HG03460 (cell line): ENCODE measurements around the gene CD244.
"Not testable (repeated sequence)": the region's sequence is repeated elsewhere in the genome, so short reads cannot be mapped to it uniquely, and the experiment has no call there.

Source experiments
- ATAC-seq: cut with Tn5 transposase; IDR thresholded peaks from one replicate; pipeline ENCODE4 v1.9.1; 2021; ENCODE audit not compliant: unreplicated experiment

The CD244 gene

DNA sequence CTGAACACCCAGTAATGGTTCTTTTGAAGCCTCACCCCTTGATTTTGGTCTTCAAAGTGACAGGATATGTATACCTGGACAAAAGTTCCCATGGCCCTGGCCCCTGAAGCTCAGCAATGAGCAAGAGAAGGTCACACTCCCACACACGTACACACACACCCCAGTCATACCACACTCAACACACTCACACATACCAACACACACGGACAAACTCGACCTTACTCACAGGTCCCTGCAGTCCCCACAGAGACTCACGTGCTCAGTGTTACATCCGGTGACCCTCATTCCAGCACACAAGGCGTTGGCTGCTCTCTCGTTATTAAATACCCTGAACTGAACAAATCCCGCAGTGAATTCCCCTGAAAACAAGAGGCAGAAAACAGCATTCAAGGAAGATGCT lies 16.4 kb upstream of the CD244 start:
- ATAC-seq: no peak

GRCh38 chr1:160877221-160877620 lies 14.5 kb upstream of the CD244 start:
- ATAC-seq: no peak

DNA sequence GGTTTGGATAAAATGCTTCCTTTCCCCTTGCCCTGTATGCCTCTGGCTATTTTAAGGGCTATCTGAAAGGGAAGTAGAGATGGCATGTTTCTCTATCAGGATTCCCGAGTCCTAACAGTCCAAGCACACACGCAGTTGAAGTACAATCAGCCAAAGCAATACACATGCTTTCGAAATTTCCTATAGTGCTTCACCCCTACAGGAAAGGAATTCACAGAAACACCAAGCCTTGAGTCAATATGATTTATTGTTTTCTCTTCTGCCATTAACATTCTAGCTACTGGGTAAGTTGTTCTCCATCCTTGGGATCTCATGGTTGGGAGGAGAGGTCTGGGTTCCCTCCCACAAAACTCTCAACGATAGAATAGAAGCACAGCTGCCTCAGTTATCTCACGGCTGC lies 13.6 kb upstream of the CD244 start:
- ATAC-seq: no peak

DNA sequence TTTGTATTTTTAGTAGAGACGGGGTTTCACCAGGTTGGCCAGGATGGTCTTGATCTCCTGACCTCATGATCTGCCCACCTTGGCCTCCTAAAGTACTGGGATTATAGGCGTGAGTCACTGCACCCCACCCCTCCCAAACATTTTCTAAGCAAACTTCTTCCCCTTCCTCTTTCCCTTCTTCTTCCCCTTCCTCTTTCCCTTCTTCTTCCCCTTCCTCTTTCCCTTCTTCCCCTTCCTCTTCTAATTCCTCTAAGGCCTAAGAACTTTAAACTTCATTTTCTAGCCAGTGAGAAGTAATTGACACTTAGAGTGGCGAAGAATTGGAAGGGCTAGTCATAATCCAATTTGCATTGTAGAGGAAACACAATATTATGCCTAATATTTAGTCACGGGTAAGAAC lies 12.9 kb upstream of the CD244 start:
- ATAC-seq: not testable (repeated sequence)

DNA sequence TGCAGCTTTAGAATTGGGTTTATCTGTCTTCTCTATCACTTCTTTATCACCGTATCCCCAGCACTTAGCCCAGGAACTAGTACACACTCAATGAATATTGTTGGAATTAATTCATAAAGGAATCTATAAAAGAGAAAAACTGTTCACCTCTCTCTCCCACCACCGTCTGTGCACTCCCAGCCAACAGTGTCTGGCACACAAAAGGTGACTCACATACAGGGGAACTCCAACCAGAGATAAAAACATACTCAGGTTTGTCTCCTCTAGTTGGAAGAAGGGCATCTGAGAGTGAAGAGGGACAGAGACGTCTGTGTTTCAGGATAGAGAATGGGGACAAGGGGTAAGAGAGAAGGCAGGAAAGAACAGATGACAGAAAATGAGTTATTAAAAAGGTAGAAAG lies 12.2 kb upstream of the CD244 start:
- ATAC-seq: no peak

DNA sequence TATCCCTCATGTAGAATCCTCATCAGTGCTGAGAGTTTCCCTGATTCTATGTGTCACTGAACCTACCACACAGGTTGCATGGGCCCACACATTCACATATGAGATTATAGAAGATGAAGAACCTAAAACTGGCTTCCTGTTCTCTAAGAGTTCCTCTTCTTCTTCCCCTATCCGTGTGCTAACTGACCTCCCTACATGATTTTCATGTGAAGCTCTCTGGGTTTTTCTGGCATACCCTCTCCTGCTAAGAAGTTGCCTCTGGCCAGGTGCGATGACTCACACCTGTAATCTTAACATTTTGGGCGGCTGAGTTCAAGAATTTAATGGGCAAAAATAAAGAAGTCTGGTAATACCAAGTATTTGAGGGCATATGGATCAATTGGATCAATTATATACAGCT lies 5.5 kb upstream of the CD244 start:
- ATAC-seq: no peak

DNA sequence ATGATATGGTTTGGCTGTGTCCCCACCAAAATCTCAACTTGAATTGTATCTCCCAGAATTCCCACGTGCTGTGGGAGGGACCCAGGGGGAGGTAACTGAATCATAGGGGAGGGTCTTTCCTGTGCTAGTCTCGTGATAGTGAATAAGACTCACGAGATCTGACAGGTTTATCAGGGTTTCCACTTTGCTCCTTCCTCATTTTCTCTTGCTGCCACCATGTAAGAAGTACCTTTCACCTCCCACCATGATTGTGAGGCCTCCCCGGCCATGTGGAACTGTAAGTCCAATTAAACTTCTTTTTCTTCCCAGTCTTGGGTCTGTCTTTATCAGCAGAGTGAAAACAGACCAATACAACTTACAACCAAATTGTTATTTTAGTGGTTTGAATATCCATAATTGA lies 5.0 kb upstream of the CD244 start:
- not testable (repeated sequence) for ATAC-seq

DNA sequence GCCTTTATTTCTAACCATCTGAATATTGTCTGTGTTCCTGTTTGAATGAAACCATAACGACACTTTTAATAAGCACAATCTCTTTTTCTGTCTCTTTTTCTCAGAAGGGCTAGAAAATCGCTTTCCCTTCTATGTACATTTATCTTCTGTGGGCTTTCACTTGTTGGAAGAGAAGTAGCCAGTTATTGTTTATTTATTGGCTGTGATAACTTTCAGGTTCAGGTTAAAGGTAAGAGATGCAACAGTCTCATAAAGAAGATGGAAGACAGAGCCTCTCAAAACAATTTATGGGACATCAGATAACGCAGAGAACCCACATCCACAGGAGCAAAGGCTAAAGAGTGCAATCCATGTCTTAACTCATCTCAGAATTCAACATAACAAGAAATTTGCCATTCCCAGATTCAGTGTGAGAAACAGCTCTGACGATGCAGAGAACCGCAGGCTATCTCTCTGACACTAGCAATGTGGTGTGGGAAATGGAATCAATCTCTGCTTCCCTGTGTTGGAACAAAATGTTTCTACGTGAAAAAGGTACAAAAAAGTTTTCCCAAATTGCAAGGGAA lies 4.1 kb upstream of the CD244 start:
- no peak for ATAC-seq

GRCh38 chr1:160866001-160866694 lies 3.5 kb upstream of the CD244 start:
- ATAC-seq: no peak

DNA sequence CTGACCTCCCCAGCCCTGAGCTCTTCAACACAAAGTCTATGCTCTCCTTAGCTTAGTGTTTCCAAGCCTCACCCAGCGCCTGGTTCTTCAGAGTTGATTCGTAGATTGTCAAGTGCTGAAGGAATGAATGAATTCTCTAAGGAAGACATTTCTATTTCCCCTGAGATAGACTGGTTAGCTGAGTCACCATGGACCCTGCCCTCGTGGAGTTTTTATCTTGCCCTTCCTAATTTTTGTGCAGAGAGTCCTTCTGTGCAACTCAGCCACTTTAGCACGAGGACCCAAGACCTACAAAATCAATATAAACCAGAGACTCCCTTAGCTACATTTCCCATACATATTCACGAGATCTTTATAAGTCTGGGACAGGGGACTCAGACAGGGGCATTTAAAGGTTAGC lies 2.6 kb upstream of the CD244 start:
- no peak for ATAC-seq

GRCh38 chr1:160864173-160864572 lies 1.5 kb upstream of the CD244 start:
- no peak for ATAC-seq

DNA sequence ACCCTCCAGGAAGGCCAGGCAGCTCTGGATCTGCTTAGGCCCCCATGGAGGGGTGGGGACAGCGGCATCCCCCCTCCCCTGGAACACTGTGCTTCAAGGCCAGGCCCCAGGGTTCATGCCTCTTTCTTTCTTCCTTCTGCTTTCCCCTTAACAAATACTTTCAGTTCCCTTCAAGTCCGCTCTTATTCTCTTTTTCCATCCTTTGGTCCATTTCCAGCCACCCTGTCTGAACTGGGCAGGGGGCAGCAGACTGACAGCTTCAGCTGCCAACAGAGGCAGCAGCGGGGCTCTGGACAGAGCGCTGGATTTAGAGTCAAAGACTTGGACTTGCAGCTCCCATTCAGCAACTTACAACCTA lies 1.1 kb upstream of the CD244 start:
- ATAC-seq: no peak

GRCh38 chr1:160863061-160863773 lies 530 bp upstream of the CD244 start:
- no peak for ATAC-seq

DNA sequence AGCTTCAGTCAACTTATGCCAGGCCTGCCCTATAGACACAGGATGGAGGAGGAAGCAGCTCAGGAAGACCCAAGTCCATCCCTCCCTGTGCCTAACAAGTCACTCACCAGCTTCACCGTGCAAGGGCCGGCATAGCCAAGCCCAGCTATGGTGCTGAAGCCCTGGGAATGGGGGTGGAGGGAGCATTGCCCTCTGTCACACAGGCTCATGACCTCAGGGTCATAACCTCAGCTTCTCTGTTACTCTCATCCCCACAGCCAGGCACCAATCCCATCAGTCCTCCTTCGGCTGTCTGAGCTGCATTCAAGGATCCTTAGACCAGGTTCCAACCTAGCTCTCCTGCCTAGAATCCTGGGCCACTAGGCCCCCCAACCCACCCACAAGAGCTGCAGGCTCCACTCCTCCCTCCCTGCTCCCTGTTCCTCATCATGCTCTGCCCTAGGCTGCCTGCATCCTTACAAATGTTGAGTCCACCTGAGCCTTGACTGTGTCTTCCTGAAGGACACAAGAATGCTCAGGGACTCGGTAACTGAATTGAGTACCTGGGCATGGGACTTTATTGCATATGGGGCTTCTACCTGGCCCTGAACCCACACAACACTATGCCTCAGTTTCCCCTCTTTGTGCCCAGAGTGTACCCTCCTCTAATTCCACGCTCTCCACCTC lies 1.7 kb downstream of the CD244 start:
- no peak for ATAC-seq

DNA sequence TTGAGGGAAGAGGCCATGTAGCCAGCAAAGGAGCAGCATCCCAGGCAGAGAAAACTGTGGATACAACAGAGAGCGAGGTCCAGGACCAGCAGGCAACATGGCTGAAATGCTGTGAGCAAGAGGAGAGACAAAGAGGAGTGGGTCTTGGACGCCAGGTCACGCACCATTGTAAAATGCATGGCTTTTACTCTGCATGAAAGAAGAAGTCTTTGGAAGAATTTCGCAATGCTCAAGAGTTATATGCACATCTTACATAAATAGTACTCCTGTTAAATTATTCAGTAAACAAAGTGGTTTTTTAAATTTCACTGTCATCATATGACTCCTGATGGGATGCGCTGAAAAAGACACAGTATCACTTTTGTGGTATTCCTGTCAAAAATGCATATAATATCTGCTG lies 3.5 kb downstream of the CD244 start:
- ATAC-seq: no peak

GRCh38 chr1:160858507-160858906 lies 4.2 kb downstream of the CD244 start:
- no peak for ATAC-seq

- no peak for ATAC-seq
Observed at GRCh38 chr1:160858097-160858496, 4.6 kb downstream of the CD244 start.

- peak; percentile 80 for ATAC-seq
Observed at GRCh38 chr1:160855181-160855981, 7.3 kb downstream of the CD244 start.

GRCh38 chr1:160853754-160854153 lies 8.9 kb downstream of the CD244 start:
- no peak for ATAC-seq

- ATAC-seq: no peak
Observed at GRCh38 chr1:160853014-160853413, 9.7 kb downstream of the CD244 start.

GRCh38 chr1:160850993-160851392 lies 11.7 kb downstream of the CD244 start:
- ATAC-seq: no peak
